ENCODE data around the gene C2CD3.

The C2CD3 gene

DNA sequence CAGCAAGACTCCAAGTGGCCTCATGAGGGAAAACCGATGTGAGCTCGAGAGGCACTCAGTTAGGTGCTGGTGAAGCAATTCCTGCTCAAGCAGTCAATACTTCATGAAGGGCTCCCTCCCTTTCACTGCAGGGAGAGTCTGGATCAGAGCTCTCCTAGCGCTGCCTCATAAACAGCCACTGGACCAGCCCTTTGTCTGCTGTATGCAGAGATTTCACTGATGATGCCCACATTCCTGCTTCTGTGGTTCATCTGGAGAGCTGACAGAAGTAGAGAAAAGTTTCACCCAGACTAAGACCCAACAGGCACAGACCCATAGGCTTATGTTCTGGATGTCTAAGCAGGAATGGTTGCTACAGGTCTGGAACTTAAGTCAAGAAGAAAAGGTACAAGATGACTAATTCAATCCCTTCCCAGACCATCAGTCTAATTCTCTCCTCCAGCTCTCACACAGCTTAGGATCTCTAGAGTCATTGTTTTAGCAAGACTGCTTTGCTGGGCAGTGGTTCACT is 192.2 kb downstream of the C2CD3 start:
- DNase-seq: no peak

DNA sequence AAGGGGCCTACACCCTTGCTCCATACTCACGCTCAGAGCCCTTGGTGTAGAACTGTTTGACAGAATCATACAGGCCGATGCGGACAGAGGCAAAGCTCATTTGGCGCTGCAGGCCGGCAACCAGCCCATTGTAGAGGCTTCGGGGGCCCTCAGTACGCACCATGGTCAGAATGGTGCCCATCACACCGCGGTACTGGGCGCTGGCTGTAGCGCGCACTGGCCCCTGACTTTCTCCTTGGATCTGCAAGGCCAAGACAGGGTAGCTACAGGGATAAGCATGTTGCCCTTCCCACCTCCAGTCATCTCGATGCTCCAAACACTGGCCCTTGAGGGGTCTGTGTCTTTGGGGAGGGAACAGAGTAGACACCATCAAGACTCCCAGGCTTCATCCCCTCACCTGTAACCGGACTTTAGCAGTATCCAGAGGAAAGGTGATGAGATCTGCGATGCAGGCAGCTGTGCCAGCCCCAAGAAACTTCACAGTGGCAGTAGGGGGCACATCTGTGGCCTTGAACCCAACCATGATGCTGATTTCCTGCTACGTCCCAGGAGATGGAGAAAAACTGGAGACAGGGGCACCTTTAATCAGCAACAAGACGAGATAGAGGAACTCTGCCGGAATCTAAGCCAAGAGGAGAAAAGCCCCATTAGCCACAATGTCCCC is 192.8 kb downstream of the C2CD3 start:
- DNase-seq: no peak

DNA sequence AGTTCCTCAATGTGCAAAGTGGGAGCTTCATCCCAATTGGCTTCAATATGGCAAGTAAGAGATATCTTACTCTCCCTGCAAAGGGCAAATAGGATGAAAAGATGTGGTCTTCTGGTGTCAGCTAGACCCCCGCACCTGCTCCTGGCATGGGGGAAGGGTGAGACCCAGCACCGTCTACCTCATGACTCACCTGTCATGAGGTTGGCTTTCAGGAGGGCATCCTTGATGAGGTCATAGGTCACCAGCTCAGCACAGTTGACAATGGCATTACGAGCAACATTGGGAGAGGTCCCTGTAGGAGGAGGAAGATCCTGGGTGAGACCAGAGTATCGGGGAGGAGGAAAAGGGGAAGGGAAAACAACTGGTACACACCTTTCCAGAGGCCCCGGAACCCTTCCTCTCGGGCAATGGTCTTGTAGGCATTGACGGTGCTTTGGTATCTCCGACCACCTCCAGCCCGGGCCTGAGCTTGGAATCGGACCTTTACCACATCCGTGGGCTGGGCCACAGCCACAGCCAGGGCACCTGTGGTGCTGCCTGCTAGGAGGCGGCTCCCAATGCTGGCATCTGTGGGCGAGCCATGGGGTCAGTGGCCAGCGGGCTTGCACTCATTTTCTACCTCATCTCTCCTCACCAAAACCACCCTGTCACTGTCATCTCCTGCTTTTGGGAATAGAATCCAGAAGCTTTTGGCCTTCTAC is 194.2 kb downstream of the C2CD3 start:
- peak; percentile 64 for DNase-seq

DNA sequence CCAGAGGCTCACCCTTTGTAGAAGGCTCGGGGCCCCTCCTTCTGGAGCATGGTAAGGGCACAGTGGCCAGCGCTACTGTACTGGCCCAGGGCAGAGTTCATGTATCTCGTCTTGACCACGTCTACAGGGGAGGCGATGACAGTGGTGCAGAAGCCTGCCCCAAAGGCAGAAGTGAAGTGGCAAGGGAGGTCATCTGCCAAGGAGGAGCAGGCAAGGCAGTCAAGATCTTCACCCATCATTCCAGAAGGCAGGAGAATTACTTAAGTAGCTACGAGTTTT is 195.4 kb downstream of the C2CD3 start:
- no peak for DNase-seq

DNA sequence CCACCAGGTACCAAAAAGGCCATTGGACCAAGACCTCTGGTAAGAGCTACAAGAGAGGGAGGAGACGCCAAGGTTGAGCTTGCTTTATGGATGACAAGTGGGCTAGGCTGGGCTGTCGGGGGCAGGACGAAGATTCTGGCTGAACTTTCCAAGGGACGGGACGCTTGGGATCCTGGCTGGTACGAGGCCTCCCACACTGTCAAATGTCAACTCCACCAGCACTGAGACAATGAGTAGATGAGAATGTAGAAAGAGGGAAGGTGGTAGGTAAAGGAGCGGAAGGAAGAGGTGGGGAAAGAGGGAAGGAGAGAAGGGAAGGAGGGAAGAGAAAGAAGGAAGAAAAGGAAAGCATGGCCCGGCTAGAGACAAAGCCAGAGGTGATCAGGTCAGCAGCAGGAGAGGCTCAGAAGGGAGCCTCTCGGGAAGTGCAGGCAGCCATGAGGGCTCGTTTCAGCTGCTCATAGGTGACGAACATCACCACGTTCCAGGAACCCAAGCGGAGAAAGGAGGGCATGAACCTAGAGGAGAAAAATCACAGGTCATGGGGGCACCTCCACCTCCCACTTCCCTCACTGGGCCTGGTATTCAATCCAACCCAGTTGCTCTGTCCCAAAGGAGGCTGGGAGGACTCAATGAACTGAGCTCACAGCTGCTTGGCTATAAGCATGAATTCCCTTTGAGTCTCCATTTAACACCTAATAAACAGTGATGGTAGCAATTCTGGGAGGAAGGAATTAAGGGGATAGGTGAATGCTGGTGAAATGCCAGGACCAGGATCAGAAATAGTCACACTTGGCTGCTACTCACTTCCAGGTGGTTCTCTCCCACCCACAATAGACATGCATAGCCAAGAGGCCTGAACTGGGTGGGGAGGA is 196.0 kb downstream of the C2CD3 start:
- DNase-seq: no peak

DNA sequence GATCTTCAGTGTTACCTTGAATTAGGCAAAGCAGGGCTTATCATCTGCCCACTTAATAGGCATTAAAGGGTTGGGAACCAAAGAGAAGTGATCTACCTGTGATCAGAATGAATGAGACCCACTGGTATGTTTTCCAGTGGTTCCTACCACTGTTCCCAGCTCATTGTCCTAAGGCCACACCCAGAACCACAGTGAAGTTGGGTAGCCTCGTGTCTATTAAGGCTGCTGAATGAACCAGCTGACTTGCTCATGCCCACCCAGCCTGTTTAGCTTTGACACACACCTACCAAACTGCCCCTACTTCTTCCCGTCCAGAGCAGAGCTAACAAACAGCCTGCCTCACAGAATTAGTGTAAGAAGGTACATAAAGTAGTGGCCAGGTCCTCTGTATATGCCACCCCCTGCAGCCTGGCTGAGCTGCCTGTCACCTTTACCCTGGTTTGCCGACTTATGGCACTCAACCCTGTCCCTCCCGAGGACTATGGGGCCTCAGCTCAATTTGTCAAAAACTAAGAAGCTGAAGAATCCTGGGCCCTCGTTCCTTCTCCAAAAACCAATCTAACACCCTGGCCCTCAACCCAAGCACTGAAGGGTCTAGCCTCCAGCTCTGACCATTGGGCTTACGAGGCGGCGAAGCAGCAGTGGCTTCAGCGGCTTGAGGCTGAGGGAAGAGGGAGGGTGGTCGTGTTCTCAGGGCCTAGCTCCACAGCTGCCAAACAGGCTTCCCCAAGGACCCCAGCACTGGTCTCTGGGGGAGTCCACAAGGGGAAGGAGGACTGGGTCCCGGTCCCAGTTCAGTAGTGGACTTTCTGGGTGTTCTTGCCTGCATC is 198.0 kb downstream of the C2CD3 start:
- no peak for DNase-seq

DNA sequence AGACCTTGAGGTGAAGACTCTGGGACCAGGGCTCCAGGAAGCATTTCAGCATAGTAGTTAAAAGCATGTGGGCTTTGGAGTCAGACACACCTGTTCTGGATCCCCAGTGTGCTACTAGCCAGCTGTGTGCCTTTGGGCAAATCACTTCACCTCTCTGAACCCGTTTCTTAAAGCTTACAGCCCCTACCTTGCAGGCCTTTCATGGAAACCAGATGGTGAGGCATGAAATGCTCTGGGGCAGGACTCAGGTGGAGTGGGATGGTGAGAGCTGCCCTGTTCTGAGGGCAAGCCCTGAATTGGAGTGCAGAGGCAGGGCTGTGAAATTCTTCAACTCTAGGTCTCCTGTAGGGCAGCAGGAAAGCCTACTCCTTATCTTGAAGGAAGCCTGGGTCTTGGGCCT is 198.6 kb downstream of the C2CD3 start:
- DNase-seq: peak; percentile 72

DNA sequence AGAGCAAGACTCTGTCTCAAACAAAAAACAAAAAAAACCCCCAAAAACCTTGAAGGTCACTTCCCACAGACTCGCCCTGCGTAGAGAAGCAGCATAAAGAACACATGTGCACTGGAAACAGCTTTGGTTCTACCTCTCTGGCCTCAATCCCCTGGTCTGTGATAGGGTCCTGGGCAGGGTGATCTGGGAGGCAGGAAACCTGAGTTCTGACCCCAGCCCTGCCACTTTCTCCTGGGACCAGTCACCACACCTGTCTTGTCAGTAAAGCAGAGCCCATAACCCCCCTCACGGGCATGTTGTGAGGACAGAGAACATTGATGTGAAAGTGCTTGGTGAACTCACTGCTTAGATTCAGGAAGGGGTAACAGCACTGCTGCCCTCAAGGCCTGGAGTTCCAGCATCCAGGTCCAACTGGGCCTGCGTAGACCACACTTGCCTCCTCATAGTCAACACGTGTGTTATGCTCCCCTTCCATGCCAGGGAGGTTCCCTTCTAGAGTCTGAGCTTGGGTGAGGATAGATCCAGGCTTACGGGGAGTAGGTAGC is 199.6 kb downstream of the C2CD3 start:
- DNase-seq: peak; percentile 78

DNA sequence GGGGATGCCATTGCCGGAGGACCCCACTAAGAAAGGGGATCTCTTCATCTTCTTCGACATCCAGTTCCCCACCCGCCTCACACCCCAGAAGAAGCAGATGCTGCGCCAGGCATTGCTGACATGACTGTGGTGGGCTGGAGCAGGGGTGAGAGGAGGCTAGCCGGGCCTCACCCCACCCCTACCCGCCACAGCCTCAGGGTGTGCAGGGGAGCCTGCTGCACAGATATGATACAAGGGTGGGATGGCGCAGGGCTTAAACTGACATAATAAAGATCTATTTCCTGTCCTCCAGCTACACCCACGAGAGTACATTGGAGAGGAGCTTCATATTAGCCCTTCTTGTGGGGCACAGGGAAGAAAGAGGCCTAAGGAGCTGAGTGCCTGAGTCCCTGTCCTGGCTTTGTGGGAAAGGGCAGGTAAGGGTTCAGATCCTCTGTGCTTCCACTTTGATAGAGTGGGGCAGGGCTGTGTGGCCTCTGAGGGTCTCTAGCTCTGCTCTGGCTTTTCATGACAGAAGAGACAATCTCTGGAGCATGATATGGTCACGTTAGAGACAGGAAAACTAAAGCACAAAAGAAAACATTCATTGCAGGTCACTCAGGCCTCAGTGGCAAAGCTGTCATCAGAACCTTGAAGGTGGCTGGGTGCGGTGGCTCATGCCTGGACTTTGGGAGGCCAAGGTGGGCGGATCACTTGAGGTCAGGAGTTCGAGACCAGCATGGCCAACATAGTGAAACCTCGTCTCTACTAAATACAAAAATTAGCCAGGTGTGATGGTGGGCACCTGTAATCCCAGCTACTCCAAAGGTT is 200.6 kb downstream of the C2CD3 start:
- peak; percentile 75 for DNase-seq

DNA sequence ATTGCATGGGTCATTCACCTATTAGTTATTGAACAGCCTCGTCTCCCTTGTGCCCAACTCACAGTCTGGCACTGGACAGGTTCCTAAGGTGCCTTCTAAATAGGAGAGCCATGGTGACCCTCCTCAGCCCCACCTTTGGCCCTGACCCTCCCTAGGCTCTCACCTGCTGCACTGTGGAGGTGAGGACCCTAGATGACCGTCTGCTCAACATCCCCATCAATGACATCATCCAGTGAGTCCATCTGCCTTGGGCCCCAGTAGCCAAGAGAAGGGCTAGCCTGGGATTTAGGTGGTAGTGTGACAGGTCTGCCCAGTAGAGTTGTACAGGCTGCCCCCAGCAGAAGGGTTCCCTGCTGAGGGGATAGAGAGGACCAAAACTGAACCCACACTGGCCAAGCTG is 201.7 kb downstream of the C2CD3 start:
- DNase-seq: peak; percentile 65

DNA sequence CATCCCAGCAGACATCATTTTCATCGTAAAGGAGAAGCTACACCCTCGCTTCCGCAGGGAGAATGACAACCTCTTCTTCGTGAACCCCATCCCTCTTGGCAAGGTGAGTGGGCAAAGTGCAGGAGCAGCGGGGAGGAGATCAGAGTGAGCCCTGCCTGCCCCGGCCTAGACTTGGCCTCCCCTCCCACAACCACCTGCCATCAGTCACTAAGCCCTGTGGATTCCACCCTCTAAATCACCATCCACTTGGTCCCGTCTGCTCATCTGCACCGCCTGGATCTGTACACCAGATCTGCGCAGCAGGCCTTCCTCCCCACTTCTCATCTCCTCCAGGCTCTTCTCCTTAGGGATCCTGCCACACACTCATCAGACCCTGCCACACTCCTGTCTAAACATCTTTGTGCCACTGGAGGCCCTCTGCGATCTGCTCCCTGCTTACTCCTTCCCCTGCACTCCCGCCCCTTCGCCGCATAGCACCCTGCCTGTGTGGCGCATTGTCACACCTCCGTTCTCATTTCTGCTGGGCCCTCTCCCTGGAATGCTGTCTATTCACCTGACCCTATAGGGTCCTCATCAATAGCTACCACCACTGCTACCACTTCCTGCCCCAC is 202.3 kb downstream of the C2CD3 start:
- peak; percentile 71 for DNase-seq

DNA sequence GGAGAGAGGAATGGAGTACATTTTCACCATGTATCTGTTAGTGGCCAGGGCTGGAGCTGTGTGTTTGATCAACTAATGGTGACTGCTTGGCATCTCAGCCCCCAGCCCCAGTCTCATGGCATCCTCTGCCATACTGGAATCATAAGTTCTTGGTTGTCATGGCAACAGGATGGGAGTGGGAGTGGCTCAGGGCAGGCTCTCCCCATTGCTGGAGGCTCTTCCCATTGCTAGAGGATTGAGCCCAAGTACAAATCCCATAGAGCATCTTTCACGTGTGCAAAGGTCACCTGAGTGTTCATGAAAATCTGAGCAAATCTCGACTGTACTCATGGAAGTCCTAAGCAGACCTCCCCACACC is 205.1 kb downstream of the C2CD3 start:
- DNase-seq: peak; percentile 71

DNA sequence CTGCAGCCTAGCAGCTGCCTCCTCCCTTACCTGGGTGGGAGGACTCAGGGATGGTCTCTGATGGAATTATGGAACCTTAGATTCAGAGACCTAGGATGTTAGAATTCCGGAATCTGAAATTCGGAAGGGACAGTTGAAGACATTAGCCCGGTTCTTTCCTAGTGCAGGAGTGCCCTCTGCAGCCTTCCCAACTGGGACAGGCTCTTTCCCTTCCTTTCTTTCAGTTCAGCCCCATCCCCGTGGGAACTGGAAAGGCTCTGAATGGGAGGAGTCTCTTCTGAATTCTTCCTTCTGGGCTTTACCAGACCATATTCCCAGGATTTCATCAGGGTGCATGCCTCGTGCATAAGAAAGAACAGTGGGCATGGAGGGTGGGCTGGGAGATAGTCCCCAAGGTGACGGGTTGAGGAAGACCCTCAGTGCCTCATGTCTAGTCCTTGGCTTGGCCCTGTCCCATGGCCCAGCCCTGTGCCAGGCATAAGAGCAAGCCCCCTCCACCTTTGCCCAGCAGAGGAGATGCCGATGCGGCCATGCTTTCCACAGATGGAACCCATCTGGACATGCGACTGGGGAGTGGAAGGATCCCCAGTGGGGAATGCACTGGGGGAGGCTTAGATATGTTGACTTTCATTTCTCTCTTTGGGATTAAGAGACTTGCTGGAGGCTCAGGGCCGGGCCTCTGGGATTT is 205.6 kb downstream of the C2CD3 start:
- peak; percentile 71 for DNase-seq

DNA sequence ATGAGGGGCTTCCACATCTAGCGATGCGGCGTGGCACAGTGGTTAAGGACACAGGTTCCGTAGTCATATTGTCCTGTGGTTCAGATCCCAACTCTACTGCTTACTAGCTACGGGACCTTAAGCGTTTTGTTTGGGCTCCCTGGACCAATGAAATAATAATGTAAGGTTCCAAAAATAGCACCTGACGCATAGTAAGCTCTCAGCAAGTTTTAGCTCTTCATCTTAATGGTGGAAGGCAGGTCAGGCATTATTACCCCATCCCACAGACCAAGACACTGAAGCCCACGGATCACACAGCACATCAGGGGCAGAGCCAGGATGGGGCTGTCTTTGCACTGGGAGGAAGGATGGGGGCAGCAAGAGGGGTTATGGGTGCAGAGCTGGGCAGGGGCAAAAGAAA is 206.9 kb downstream of the C2CD3 start:
- no peak for DNase-seq
